Endometrial microvascular endothelial cells (primary cell): ENCODE measurements around the gene GYPC. TPM values are rescaled to one million over a fixed set of nuclear protein-coding genes. Genes with fewer than 3 reads are reported as not detected.
"Not testable (repeated sequence)": the region's sequence is repeated elsewhere in the genome, so short reads cannot be mapped to it uniquely, and the experiment has no call there.

Source experiments
- in situ Hi-C: cut with HindIII; loops from 2 replicates; pipeline ENCODE4 v1.10.0; 2017; ENCODE audit warnings: low sequenced_read_pairs, low pct_unique_long_range_greater_than_20kb; ENCODE audit errors: inconsistent ontology term
- total RNA-seq: library from RNA; depleted of rRNA; stranded (reverse); fragments of >200 nt; gene quantifications from one replicate; pipeline ENCODE4 v1.2.3, GENCODE V29; 2015; ENCODE audit errors: inconsistent ontology term

Gene GYPC
- total RNA-seq, 1 donor from 2014 or later = 19.5 TPM

GRCh38 chr2:126687503-126687902, 31.5 kb downstream of the GYPC start:
- in situ Hi-C loops = no loop called here

- in situ Hi-C loops = not testable (repeated sequence)
These were observed 32.6 kb downstream of the GYPC start for GRCh38 chr2:126688594-126688993.

GRCh38 chr2:126692241-126692640, 36.3 kb downstream of the GYPC start:
- in situ Hi-C loops = not testable (repeated sequence)

- in situ Hi-C loops = not testable (repeated sequence)
These were observed 37.1 kb downstream of the GYPC start for GRCh38 chr2:126692934-126693592.

GRCh38 chr2:126696644-126697520, 40.9 kb downstream of the GYPC start:
- in situ Hi-C loops = no loop called here

- in situ Hi-C loops = no loop called here
These were observed 42.4 kb downstream of the GYPC start for GRCh38 chr2:126698376-126698775.

GRCh38 chr2:126699018-126699417, 43.1 kb downstream of the GYPC start:
- in situ Hi-C loops = no loop called here

- in situ Hi-C loops = no loop called here
These were observed 44.0 kb downstream of the GYPC start for GRCh38 chr2:126699716-126700581.

- in situ Hi-C loops = no loop called here
These were observed 44.7 kb downstream of the GYPC start for GRCh38 chr2:126700677-126701076.

- in situ Hi-C loops = no loop called here
These were observed 47.4 kb downstream of the GYPC start for GRCh38 chr2:126703311-126703710.

- in situ Hi-C loops = no loop called here
These were observed 48.6 kb downstream of the GYPC start for GRCh38 chr2:126704434-126705160.

- in situ Hi-C loops = no loop called here
These were observed 51.2 kb downstream of the GYPC start for GRCh38 chr2:126707191-126707590.

- in situ Hi-C loops = no loop called here
These were observed 52.0 kb downstream of the GYPC start for GRCh38 chr2:126707941-126708340.

GRCh38 chr2:126714191-126714965, 58.4 kb downstream of the GYPC start:
- in situ Hi-C loops = no loop called here

- in situ Hi-C loops = no loop called here
These were observed 59.2 kb downstream of the GYPC start for GRCh38 chr2:126715111-126715510.

GRCh38 chr2:126715576-126716406, 59.8 kb downstream of the GYPC start:
- in situ Hi-C loops = no loop called here

GRCh38 chr2:126717277-126717676, 61.3 kb downstream of the GYPC start:
- in situ Hi-C loops = not testable (repeated sequence)
